ENCODE measurements around the gene SLC25A44. TPM values are rescaled to one million over a fixed set of nuclear protein-coding genes. Genes with fewer than 3 reads are reported as not detected.

SLC25A44 gene
- total RNA-seq, 1 experiment from 2014 or later, result 28.1 TPM

- DNase-seq, result no peak
- TF ChIP-seq EZH2 (IDR thresholded peaks at IDR 0.05; ENCODE audit: low read length, unreplicated experiment), result no peak
- TF ChIP-seq CTCF (conservative IDR thresholded peaks at IDR 0.05; ENCODE audit: low read depth, low read length), result no peak
- no peak for TF ChIP-seq EZH2phosphoT487 (IDR thresholded peaks at IDR 0.05; ENCODE audit: borderline replicate concordance, low read length)
- Histone ChIP-seq H4K20me1 (ENCODE audit: low read length) (no peaks in the 10 kb centered on the region), H3K27ac (ENCODE audit: low read length) (no peak overlapping the region), H3K27me3 (ENCODE audit: low read length) (no peaks in the 10 kb centered on the region), H3K79me2 (ENCODE audit: low read length) (no peaks in the 10 kb centered on the region), H3F3A (ENCODE audit: low read length, unreplicated experiment) (peaks cover 3% of the 10 kb centered on the region), H3K4me2 (ENCODE audit: low read length) (no peak overlapping the region), H3K9ac (ENCODE audit: low read length) (no peak overlapping the region), H3K4me3 (ENCODE audit: low read length) (no peak overlapping the region), H3K4me1 (ENCODE audit: insufficient read depth, low read length) (no peaks in the 10 kb centered on the region), H3K9me2 (replicated peaks; ENCODE audit: low read length) (no peaks in the 10 kb centered on the region), H3K36me3 (ENCODE audit: low read depth, low read length) (peaks cover 61% of the 10 kb centered on the region), H2AFZ (ENCODE audit: low read length) (no peak overlapping the region), H3K9me3 (ENCODE audit: low read length) (no peaks in the 10 kb centered on the region)
- intact Hi-C loops (cut with micrococcal nuclease), result no loop called here
- ChIA-PET CTCF (interaction anchor here (0.6 kb wide), 1 partner anchor 26 kb away, joined by 3 read pairs; no protein-coding TSS in a partner anchor), POLR2A (ENCODE audit: unreplicated experiment) (interaction anchor here (0.6 kb wide), 1 partner anchor 122 kb away, joined by 3 read pairs; no protein-coding TSS in a partner anchor)
- BruUV-seq (replicated peaks), result no TSS peak
- no peak for ATAC-seq
Observed at GRCh38 chr1:156251527-156251926, 57.6 kb downstream of the SLC25A44 start.

GRCh38 chr1:156253634-156254033 lies 59.7 kb downstream of the SLC25A44 start:
- POLR2A ChIA-PET (ENCODE audit: unreplicated experiment), result no interaction called here
- H3K36me3 ChIP-seq (ENCODE audit: low read depth, low read length), result peaks cover 78% of the 10 kb centered on the region
- peaks cover 3% of the 10 kb centered on the region for H3F3A ChIP-seq (ENCODE audit: low read length, unreplicated experiment)
- H3K27me3 ChIP-seq (ENCODE audit: low read length), result no peaks in the 10 kb centered on the region
- no peak overlapping the region for H3K4me3 ChIP-seq (ENCODE audit: low read length)
- H3K9ac ChIP-seq (ENCODE audit: low read length), result no peak overlapping the region
- H4K20me1 ChIP-seq (ENCODE audit: low read length), result no peaks in the 10 kb centered on the region
- H3K4me1 ChIP-seq (ENCODE audit: insufficient read depth, low read length), result no peaks in the 10 kb centered on the region
- no peaks in the 10 kb centered on the region for H3K9me3 ChIP-seq (ENCODE audit: low read length)
- intact Hi-C loops (cut with micrococcal nuclease), result no loop called here
- DNase-seq, result no peak
- no peak for TF ChIP-seq EZH2phosphoT487 (IDR thresholded peaks at IDR 0.05; ENCODE audit: borderline replicate concordance, low read length)
- TF ChIP-seq EZH2 (IDR thresholded peaks at IDR 0.05; ENCODE audit: low read length, unreplicated experiment), result no peak
- TF ChIP-seq CTCF (conservative IDR thresholded peaks at IDR 0.05; ENCODE audit: low read depth, low read length), result no peak
- no peaks in the 10 kb centered on the region for H3K9me2 ChIP-seq (replicated peaks; ENCODE audit: low read length)
- H3K27ac ChIP-seq (ENCODE audit: low read length), result no peak overlapping the region
- H3K79me2 ChIP-seq (ENCODE audit: low read length), result no peaks in the 10 kb centered on the region
- no peak overlapping the region for H2AFZ ChIP-seq (ENCODE audit: low read length)
- no TSS peak for BruUV-seq (replicated peaks)
- no peak for ATAC-seq
- H3K4me2 ChIP-seq (ENCODE audit: low read length), result no peak overlapping the region
- CTCF ChIA-PET, result no interaction called here

GRCh38 chr1:156257711-156258110 lies 63.8 kb downstream of the SLC25A44 start:
- ATAC-seq (no peak), DNase-seq (no peak)
- Histone ChIP-seq H3K4me2 (ENCODE audit: low read length) (no peak overlapping the region), H3K9me3 (ENCODE audit: low read length) (no peaks in the 10 kb centered on the region), H3K9me2 (replicated peaks; ENCODE audit: low read length) (no peaks in the 10 kb centered on the region), H3K27ac (ENCODE audit: low read length) (no peak overlapping the region), H3K36me3 (ENCODE audit: low read depth, low read length) (peaks cover 74% of the 10 kb centered on the region), H3K9ac (ENCODE audit: low read length) (no peak overlapping the region), H3K27me3 (ENCODE audit: low read length) (no peaks in the 10 kb centered on the region), H3F3A (ENCODE audit: low read length, unreplicated experiment) (peaks cover 2% of the 10 kb centered on the region), H3K4me1 (ENCODE audit: insufficient read depth, low read length) (peaks cover 9% of the 10 kb centered on the region), H3K79me2 (ENCODE audit: low read length) (peaks cover 3% of the 10 kb centered on the region; the same call in 1 of the 2 replicates), H3K4me3 (ENCODE audit: low read length) (no peak overlapping the region), H4K20me1 (ENCODE audit: low read length) (0 out of 2 replicates have a peak, but pooled peaks cover under 1% of the 10 kb centered on the region), H2AFZ (ENCODE audit: low read length) (no peak overlapping the region)
- BruUV-seq (replicated peaks), result no TSS peak
- TF ChIP-seq EZH2 (IDR thresholded peaks at IDR 0.05; ENCODE audit: low read length, unreplicated experiment) (no peak), CTCF (conservative IDR thresholded peaks at IDR 0.05; ENCODE audit: low read depth, low read length) (no peak), EZH2phosphoT487 (IDR thresholded peaks at IDR 0.05; ENCODE audit: borderline replicate concordance, low read length) (no peak)
- POLR2A ChIA-PET (ENCODE audit: unreplicated experiment), result no interaction called here
- CTCF ChIA-PET, result no interaction called here
- intact Hi-C loops (cut with micrococcal nuclease), result no loop called here

Measured in PC-3 (cell line).